22Rv1 (cell line): ENCODE measurements around the gene OR9Q2.

Source experiments
- CTCF ChIP-seq: fragments of 450-650 bp; IDR thresholded peaks from 2 replicates; pipeline ENCODE4 v1.5.1; 2017; ENCODE audit warnings: mild to moderate bottlenecking
- ZFX ChIP-seq: fragments of 450-650 bp; IDR thresholded peaks from 2 replicates; pipeline ENCODE4 v1.6.1; 2017; ENCODE audit warnings: antibody characterized with exemption, borderline replicate concordance

GRCh38 chr11:58178444-58178843 is 10.4 kb upstream of the OR9Q2 start:
- no peak for TF ChIP-seq CTCF
- no peak for TF ChIP-seq ZFX
